K562 (cell line): ENCODE results near the gene PLA2G7.
"Not testable (repeated sequence)": the region's sequence is repeated elsewhere in the genome, so short reads cannot be mapped to it uniquely, and the experiment has no call there.

Source experiments
- CBX2 ChIP-seq: fragments of 200-600 bp; sonication (generic); IDR thresholded peaks from one replicate; pipeline ENCODE4 v1.6.1; 2012; ENCODE audit warnings: mild to moderate bottlenecking, low read length, inconsistent platforms; ENCODE audit not compliant: insufficient read depth, poor library complexity, severe bottlenecking
- CHCHD3 ChIP-seq: fragments of 250-450 bp; sonication (Bioruptor Pico); IDR thresholded peaks from 2 replicates; pipeline ENCODE4 v2.1.2; 2022; ENCODE audit warnings: mild to moderate bottlenecking
- EZH2 ChIP-seq: IDR thresholded peaks from 2 replicates; pipeline ENCODE4 v1.6.1; 2012; ENCODE audit warnings: low read depth, mild to moderate bottlenecking, inconsistent platforms, low read length, borderline replicate concordance
- NCOA2 ChIP-seq, 2 experiments: fragments of 450-650 bp; IDR thresholded peaks; 2 replicates each; pipeline ENCODE4 v1.6.1; 2018; ENCODE audit warnings: mild to moderate bottlenecking in 2 of 2, moderate library complexity in 1 of 2; ENCODE audit not compliant: partially characterized antibody in 2 of 2
- NCOA6 ChIP-seq: fragments of 450-650 bp; IDR thresholded peaks from 2 replicates; pipeline ENCODE4 v1.6.1; 2017; ENCODE audit warnings: mild to moderate bottlenecking
- NR2C2 ChIP-seq, 2 experiments: fragments of 200-800 bp in 1 of 2; sonication (Bioruptor generic) in 1 of 2; sonication (generic) in 1 of 2; formaldehyde crosslinking in 1 of 2; IDR thresholded peaks; 2 replicates each; pipeline versions ENCODE4 v1.6.1 to v1.8.0; 2016 to 2022; ENCODE audit warnings: mild to moderate bottlenecking in 1 of 2, missing compliant biosample characterization in 1 of 2, missing genetic modification characterization in 1 of 2, missing genetic modification reagents in 1 of 2
- PHF8 ChIP-seq: fragments of 200-600 bp; sonication (generic); IDR thresholded peaks from 2 replicates; pipeline ENCODE4 v1.6.1; 2012; ENCODE audit warnings: mixed run types, mild to moderate bottlenecking, inconsistent platforms, low read length, moderate library complexity, borderline replicate concordance
- POLR2A ChIP-seq: fragments of 450-650 bp; conservative IDR thresholded peaks from 2 replicates; pipeline ENCODE4 v1.6.1; 2016
- SIN3A ChIP-seq, 2 experiments: fragments of 150-350 bp in 1 of 2; IDR thresholded peaks; 2 replicates each; pipeline ENCODE4 v1.6.1; 2011 to 2016; ENCODE audit warnings: borderline replicate concordance in 2 of 2, low read depth in 2 of 2, low read length in 2 of 2, mild to moderate bottlenecking in 2 of 2, moderate library complexity in 2 of 2; ENCODE audit not compliant: control insufficient read depth in 1 of 2
- U2AF1 ChIP-seq: fragments of 200-400 bp; formaldehyde crosslinking; optimal IDR thresholded peaks from 2 replicates; pipeline ENCODE3; 2017; ENCODE audit warnings: mild to moderate bottlenecking, low read depth, low read length, moderate library complexity
- TF ChIP-seq, protein P1 (sequence below), 3 experiments: IDR thresholded peaks in 2 of 3; conservative IDR thresholded peaks in 1 of 3; 2 replicates each; pipeline ENCODE4 v1.5.1; 2011 to 2012; ENCODE audit warnings: low read length in 3 of 3, mild to moderate bottlenecking in 3 of 3, control low read depth in 2 of 3, improper control_type of control experiment in 1 of 3, inconsistent platforms in 1 of 3, low read depth in 1 of 3, mixed read lengths in 1 of 3, moderate library complexity in 1 of 3; ENCODE audit not compliant: insufficient read depth in 2 of 3
- TF ChIP-seq, protein P2 (sequence below): sonication (generic); formaldehyde crosslinking; IDR thresholded peaks from 2 replicates; pipeline ENCODE4 v1.8.1; 2023; ENCODE audit warnings: mild to moderate bottlenecking, missing genetic modification reagents
- TF ChIP-seq, protein P3 (sequence below): sonication (generic); formaldehyde crosslinking; IDR thresholded peaks from 2 replicates; pipeline ENCODE4 v1.8.0; 2022; ENCODE audit warnings: mild to moderate bottlenecking, missing genetic modification reagents, borderline replicate concordance
- TF ChIP-seq, protein P4 (sequence below): fragments of 450-650 bp; IDR thresholded peaks from 2 replicates; pipeline ENCODE4 v1.6.1; 2016; ENCODE audit warnings: antibody characterized with exemption

DNA sequence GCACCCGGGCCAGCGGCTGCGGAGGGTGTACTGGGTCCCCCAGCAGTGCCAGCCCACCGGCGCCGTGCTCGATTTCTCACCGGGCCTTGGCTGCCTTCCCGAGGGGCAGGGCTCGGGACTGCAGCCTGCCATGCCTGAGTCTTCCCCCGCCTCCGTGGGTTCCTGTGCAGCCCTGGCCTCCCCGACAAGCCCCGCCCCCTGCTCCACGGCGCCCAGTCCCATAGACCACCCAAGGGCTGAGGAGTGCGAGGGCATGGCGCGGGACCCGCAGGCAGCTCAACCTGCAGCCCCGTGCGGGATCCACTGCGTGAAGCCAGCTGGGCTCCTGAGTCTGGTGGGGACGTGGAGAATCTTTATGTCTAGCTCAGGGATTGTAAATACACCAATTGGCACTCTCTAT is 39.6 kb upstream of the PLA2G7 start:
- not testable (repeated sequence) for TF ChIP-seq SIN3A (IDR thresholded peaks at IDR 0.05; ENCODE audit: borderline replicate concordance in 2 of 2, control insufficient read depth in 1 of 2, low read depth in 2 of 2, low read length in 2 of 2); EZH2; U2AF1; NR2C2 (CRISPR knock-in tag; IDR thresholded peaks at IDR 0.05); NR2C2 (tag; IDR thresholded peaks at IDR 0.05); CBX2; NCOA6; POLR2A; CHCHD3 (CRISPR knock-in tag); PHF8; NCOA2 (IDR thresholded peaks at IDR 0.05; ENCODE audit: partially characterized antibody in 2 of 2)
- TF ChIP-seq, protein P1, sequence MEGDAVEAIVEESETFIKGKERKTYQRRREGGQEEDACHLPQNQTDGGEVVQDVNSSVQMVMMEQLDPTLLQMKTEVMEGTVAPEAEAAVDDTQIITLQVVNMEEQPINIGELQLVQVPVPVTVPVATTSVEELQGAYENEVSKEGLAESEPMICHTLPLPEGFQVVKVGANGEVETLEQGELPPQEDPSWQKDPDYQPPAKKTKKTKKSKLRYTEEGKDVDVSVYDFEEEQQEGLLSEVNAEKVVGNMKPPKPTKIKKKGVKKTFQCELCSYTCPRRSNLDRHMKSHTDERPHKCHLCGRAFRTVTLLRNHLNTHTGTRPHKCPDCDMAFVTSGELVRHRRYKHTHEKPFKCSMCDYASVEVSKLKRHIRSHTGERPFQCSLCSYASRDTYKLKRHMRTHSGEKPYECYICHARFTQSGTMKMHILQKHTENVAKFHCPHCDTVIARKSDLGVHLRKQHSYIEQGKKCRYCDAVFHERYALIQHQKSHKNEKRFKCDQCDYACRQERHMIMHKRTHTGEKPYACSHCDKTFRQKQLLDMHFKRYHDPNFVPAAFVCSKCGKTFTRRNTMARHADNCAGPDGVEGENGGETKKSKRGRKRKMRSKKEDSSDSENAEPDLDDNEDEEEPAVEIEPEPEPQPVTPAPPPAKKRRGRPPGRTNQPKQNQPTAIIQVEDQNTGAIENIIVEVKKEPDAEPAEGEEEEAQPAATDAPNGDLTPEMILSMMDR (IDR thresholded peaks at IDR 0.05 in 2 of 3, conservative IDR thresholded peaks at IDR 0.05 in 1 of 3; ENCODE audit: insufficient read depth in 2 of 3, low read depth in 1 of 3, low read length in 3 of 3): not testable (repeated sequence)
- TF ChIP-seq, protein P2, sequence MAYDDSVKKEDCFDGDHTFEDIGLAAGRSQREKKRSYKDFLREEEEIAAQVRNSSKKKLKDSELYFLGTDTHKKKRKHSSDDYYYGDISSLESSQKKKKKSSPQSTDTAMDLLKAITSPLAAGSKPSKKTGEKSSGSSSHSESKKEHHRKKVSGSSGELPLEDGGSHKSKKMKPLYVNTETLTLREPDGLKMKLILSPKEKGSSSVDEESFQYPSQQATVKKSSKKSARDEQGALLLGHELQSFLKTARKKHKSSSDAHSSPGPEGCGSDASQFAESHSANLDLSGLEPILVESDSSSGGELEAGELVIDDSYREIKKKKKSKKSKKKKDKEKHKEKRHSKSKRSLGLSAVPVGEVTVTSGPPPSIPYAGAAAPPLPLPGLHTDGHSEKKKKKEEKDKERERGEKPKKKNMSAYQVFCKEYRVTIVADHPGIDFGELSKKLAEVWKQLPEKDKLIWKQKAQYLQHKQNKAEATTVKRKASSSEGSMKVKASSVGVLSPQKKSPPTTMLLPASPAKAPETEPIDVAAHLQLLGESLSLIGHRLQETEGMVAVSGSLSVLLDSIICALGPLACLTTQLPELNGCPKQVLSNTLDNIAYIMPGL (CRISPR knock-in tag): not testable (repeated sequence)
- TF ChIP-seq, protein P3, sequence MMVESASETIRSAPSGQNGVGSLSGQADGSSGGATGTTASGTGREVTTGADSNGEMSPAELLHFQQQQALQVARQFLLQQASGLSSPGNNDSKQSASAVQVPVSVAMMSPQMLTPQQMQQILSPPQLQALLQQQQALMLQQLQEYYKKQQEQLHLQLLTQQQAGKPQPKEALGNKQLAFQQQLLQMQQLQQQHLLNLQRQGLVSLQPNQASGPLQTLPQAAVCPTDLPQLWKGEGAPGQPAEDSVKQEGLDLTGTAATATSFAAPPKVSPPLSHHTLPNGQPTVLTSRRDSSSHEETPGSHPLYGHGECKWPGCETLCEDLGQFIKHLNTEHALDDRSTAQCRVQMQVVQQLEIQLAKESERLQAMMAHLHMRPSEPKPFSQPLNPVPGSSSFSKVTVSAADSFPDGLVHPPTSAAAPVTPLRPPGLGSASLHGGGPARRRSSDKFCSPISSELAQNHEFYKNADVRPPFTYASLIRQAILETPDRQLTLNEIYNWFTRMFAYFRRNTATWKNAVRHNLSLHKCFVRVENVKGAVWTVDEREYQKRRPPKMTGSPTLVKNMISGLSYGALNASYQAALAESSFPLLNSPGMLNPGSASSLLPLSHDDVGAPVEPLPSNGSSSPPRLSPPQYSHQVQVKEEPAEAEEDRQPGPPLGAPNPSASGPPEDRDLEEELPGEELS: not testable (repeated sequence)
- TF ChIP-seq, protein P4, sequence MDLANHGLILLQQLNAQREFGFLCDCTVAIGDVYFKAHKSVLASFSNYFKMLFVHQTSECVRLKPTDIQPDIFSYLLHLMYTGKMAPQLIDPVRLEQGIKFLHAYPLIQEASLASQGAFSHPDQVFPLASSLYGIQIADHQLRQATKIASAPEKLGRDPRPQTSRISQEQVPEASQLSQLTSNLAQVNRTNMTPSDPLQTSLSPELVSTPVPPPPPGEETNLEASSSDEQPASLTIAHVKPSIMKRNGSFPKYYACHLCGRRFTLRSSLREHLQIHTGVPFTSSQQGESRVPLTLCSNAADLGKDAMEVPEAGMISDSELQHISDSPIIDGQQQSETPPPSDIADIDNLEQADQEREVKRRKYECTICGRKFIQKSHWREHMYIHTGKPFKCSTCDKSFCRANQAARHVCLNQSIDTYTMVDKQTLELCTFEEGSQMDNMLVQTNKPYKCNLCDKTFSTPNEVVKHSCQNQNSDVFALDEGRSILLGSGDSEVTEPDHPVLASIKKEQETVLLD: not testable (repeated sequence)
